GM21723 (cell line): ENCODE data around the gene PKNOX2.

Experiments
- ATAC-seq: cut with Tn5 transposase; IDR thresholded peaks from one replicate; pipeline ENCODE4 v1.9.1; 2021; ENCODE audit warnings: mild to moderate bottlenecking, moderate library complexity; ENCODE audit not compliant: unreplicated experiment

Gene PKNOX2, protein sequence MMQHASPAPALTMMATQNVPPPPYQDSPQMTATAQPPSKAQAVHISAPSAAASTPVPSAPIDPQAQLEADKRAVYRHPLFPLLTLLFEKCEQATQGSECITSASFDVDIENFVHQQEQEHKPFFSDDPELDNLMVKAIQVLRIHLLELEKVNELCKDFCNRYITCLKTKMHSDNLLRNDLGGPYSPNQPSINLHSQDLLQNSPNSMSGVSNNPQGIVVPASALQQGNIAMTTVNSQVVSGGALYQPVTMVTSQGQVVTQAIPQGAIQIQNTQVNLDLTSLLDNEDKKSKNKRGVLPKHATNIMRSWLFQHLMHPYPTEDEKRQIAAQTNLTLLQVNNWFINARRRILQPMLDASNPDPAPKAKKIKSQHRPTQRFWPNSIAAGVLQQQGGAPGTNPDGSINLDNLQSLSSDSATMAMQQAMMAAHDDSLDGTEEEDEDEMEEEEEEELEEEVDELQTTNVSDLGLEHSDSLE

DNA sequence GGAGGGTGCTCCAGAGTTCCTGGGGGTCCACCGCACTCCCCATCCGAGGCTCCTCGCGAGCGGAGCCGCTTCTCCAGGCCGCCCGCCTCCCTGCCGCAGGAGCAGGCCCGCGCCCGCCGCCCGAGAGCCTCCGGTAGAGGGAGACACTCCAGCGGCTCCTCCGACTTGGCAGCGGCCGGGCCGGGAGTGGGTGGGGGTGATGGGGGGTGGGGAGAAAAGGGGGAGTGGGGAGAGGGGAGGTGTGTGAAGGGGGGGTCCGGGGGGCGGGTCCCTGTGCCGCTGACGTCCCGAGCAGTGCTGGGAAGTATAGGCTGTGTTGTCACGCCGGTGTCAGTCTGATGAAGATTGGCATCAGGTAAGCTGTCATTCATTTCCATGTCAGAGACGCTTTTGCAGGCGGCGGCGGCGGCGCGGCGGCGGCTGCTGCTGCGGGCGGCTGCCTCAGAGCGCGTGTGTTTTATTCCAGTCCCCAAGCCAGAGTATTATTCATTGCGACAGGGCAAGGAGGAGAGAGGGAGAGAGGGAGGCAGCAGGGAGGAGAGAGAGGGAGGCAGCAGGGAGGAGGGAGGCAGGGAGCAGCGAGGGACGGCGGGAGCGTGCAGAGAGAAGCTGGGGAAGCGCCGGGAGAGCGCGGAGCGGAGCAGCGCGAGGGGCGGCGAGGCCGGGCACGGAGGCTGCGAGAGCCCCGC, at the start of gene PKNOX2:
TSS of gene PKNOX2 (plus strand) at position 330 of the 689 bp plus-strand sequence. CDS start 186,555 bp downstream, outside the sequence.
- peak; percentile 55 for ATAC-seq

DNA sequence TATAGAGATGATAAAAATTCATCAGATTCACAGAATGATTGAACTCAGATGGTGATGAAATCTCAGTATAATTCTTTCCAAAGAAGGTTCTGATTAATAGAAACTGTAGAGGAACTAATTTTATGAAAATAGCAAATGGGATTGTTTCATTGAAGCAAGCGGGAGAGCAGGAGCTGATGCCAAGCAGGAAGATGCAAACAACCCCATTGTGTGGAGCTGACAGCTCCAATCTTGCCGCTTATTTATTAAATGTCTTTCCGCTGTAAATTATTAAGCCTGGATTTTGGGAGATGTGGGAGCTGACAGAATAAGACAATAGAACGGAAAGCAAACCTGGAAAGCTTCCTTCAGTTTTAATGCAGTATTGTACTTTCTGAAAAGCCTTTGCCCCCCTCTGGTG, 47.1 kb upstream of the PKNOX2 start:
- no peak for ATAC-seq

DNA sequence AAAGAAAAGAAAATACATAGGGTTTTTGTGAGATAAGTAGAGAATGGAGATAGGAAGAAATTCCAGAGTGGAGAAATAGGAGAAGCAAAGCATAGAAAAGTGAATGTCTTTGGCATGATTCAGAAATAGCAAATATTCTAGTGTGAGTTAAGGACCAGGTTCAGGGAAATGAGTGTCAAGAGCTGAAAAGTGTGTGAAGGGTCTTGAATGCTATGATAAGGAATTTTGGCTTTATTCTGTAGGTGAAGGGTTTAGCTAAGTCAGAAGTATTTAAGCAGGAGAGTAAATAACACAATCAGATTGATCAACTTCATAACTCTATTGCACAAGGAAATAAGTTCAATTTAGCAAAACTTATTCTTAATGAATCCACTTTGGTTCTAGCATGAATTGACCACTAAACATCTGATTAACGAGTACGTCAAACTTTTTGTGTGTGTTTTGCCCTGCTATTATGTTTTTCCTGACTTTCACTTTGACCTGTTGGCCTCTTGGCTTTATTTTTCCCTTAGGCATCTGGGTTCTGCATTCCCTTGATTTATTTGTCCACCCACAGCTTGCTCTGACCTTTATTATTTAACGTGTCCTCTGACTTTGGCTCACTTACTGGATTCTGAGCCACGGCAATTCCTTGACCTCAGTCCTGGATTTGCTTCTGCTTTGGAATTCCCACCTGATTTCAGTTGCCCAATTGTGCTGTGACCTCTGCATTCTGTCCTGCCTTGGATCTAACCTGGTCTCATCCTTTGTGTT, 41.2 kb upstream of the PKNOX2 start:
- no peak for ATAC-seq

- ATAC-seq, result peak; percentile 63
These were observed 40.5 kb upstream of the PKNOX2 start for GRCh38 chr11:125123947-125124617.

- no peak for ATAC-seq
These were observed 39.9 kb upstream of the PKNOX2 start for GRCh38 chr11:125124618-125124992.

GRCh38 chr11:125128450-125128849, 36.1 kb upstream of the PKNOX2 start:
- ATAC-seq, result no peak

DNA sequence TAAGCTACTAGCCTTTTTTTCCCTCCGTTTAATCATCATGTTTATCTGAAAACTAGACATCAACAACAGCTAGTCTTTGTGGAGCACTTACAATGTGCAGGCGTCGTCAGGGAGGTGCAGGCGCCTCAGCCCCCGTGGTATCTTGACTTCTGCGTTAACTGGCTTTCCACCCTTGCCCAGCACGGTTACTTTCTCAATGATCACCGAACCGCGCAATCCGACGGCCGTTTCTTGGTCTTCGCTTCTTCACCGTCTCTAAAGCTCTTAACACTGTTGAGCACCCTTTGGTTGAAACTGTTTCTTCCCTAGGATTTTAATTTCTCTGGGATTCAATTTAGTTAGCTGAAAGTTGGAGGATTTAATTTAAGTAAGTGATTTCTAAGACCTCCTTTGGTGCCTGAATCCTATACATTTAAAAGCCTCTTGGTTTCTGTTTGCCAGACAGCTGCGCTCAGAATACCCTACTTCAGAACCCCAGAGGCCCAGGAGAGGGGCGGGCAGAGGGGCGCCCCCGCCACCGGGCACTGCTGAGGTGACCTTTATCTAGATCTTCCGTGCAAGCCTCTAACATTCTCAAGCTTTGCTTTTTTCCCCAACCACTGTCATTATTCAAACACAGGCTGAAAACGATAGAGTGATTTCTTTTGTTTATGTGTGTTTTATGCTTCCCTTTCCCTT, 35.1 kb upstream of the PKNOX2 start:
- ATAC-seq, result no peak

DNA sequence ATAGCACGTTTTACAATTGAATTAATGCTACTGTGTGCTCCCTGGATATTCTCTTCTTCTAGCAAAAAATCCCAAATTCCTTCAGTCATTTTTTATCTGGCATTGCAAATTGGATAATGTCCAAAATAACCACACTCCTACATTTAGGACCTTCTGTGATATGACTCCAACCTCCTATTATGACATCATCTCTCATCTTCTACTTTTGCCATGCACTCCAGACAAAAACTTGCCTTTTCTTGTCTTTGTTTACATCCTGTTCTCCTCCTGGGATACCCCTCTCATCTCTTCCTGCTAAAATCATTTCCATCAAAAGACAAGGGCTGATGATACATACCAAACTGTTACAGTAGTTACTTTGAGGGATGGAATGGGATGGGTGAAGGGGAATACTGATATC, 32.5 kb upstream of the PKNOX2 start:
- no peak for ATAC-seq

GRCh38 chr11:125132596-125132995, 32.0 kb upstream of the PKNOX2 start:
- ATAC-seq, result no peak

DNA sequence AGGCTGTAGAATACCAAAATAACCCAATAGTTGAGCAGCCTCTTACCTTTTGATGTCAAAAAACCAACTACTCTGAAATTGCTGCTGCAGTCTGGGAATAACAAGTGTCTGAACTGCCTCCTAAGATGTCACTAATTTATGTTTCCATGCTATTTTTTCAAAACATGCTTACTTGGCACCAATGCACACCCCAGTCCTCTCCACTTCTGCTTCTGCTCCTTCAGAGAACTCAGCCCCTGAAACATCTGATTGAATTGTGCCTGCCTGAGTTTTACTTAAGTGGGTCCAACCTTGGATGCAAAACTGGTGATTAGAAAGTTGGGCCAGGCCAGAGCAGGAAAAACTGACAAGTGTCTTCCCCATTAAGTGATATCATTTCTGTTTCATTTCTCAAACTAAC, 28.6 kb upstream of the PKNOX2 start:
- no peak for ATAC-seq

DNA sequence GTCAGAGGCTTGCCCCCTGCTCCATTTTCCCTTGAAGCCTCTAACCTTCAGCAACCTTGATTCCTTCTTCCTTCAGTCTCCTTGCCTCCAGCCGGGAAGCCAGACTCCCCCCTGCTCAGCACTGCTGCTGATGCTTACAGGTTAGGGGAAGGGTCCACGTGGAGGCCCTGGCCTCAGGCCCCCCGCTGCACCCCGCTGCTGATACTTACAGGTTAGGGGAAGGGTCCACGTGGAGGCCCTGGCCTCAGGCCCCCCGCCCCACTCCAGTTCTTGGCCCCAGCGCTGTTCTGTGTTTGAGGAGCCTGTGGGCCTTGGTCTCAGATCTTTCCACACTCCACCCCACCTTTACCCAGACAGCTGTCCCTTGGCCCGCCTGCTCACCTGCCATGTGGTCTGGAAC, 25.6 kb upstream of the PKNOX2 start:
- no peak for ATAC-seq

DNA sequence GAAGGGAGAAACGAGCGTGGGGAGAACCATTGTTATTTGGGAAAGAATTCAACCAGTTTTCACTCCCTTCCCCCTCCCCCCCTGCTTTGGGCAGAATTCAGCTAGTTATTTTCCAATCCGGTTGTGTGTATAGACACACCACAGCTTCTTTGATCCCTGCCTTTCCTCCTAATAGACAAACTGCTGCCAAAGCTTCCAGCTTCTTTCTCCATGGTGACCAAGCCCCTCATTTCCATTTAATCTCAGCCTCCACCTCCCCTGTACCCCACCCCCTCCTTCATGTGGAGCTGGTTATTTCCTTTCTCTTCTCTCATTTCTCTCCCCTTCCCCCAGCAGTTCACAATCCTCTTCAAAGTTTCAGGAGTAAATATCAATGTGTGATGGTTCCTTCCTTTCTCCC, 24.8 kb upstream of the PKNOX2 start:
- no peak for ATAC-seq

DNA sequence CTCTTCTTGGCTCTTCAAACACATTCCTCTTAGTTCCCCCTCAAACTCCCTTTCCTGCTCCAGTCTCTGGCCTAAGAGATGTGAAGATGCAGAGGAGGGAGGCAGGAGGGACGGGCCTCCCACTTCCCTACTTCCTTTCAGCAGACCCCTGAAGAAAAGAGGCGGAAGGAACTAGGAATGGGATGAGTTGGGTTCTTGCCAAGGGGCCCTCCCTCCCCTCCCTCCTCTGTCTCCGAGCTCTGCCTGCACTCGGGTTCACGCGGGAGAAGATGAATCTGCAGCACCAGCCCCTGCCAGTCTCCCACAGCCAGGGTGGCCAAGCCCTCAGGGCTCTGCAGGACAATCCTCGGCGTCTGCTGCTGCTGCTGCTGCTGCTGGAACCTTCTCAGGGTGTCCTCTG, 24.3 kb upstream of the PKNOX2 start:
- ATAC-seq, result no peak

DNA sequence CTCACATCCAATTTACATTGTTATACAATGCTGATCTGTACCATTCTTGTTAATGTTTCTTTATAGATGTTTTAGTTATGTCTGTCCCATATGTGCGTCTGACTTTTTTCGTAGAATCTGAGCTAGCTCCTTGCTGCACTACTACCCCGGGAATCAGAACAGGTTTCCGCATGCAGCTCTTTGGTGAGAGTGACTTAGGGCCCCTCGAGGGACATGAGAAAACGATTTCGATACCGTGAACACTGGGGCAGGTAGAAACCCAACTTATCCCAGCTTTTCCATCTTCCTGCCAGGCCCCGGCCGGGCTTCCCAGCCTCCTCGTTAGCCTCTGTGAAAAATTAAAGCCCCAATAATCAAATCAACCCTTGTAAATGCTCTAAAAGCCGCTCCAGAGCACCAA, 23.4 kb upstream of the PKNOX2 start:
- no peak for ATAC-seq

DNA sequence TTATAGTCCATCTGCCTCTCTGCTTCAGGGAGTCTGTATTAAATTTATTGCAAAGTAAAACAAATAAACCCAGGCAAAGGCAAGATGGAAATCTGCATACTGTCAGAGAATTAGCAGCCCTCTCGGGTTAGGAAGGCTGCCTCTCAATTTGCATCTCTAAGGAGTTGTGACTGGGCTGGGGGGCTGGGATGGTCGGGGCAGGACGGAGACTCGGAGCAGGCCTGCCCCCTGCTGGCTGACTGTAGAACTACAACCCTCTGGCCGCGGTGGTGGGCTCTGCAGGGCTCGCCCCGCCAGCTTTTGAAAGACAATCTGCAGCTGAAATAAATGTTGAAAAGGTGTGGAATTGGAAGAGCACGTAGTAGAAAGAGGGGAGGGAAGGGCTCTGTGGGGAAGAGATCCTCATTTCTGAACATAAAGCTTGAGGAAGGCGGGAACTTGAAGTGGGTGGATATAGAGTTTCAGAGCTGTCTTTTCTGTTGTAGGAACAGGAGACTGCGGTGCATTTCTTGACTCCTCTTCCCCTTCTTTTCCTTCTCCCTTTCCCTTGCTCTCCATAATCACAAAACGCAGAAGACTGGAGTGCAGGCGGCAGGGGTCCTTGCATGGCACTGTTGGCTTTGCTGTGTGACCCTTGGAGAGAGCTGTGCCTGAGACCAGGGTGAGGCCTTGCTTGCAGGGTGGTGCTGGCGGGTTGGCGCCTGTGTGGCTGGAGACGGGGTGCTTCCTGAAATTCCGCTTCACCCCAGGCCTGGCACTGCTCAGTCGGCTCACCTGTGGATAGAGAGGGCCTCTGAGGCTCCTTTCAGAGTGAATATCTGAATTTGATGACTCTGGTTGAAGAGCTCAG, 22.6 kb upstream of the PKNOX2 start:
- peak; percentile 76 for ATAC-seq

- no peak for ATAC-seq
These were observed 18.3 kb upstream of the PKNOX2 start for GRCh38 chr11:125146232-125146631.

DNA sequence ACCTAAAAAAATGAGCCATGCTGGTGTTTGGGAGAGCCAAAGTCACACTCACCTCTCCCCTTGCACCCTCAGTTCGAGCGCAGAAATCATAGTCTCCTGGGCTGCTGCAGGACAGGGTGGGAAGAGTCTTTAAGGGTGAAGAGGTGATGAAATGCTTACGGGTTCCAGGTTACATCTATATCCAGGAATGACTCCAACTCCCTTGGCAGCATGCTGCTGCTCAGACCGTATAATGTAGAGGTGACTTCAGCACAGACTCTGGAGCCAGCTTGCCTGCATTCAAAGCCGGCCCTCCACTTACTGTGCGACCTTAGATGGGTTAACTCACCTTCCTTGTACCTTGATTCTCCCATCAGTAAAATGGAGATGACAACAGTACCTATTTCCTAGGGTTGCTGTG, 17.3 kb upstream of the PKNOX2 start:
- no peak for ATAC-seq

DNA sequence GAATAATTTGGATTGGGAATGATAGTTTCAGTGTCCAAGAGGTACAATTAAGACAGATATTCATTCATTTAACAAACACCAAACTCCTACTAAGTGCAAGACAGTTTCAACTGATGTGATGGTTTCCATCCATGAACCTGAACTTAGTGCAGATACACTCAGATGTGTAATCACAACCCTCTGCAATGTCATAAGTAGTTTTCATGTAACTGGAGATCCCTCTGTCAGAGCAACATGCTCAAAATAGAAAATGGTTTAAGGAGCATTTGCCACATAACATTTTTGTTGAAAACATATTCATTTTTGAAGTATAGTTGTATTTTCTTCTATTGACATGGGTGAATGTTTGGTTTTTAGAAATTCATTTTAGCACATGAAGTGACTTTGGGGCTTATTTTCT, 16.5 kb upstream of the PKNOX2 start:
- no peak for ATAC-seq

- ATAC-seq, result no peak
These were observed 15.8 kb upstream of the PKNOX2 start for GRCh38 chr11:125148743-125149142.

- ATAC-seq, result no peak
These were observed 10.7 kb upstream of the PKNOX2 start for GRCh38 chr11:125153837-125154236.
